Measurements from ENCODE around the gene APOM. TPM values are rescaled to one million over a fixed set of nuclear protein-coding genes. Genes with fewer than 3 reads are reported as not detected.

APOM gene
- total RNA-seq (2014; rRNA removed; shearing (Covaris generic)): 2.4 and 2.8 TPM in 2 replicates
- 1.6 and 3.0 TPM in 2 replicates for polyA plus RNA-seq (2014; cell fraction: nucleus; rRNA removed)

- DNase-seq (ENCODE audit: extremely low read depth, low read depth): no peak
Observed at GRCh38 chr6:31655349-31656237, at the start of gene APOM. TSS of gene APOM (plus strand) at chr6:31655894. CDS start at chr6:31655967, 73 bp downstream.

DNA sequence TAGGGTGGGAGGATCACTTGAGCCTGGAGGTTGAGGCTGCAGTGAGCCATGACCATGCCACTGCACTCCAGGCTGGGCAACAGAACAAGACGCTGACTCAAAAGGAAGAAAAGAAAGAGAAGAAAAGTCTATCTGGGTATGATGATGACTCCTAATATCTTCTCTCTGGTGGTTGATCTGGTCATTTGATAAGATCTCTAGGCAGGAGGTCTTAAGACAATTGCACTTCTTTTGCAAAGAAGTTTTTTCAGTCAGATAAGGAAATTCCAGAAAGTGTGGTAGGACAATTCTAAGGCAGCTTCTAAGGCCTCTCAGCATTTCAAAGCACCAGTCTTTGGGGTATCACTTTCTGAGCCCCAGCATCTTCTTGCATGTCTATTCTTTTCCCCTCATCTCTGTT, 48.4 kb upstream of the APOM start:
- no peak for DNase-seq (ENCODE audit: extremely low read depth, low read depth)

GRCh38 chr6:31609519-31610406, 45.9 kb upstream of the APOM start:
- DNase-seq (ENCODE audit: extremely low read depth, low read depth): no peak

- DNase-seq (ENCODE audit: extremely low read depth, low read depth): no peak
Observed at GRCh38 chr6:31610968-31611367, 44.7 kb upstream of the APOM start.

DNA sequence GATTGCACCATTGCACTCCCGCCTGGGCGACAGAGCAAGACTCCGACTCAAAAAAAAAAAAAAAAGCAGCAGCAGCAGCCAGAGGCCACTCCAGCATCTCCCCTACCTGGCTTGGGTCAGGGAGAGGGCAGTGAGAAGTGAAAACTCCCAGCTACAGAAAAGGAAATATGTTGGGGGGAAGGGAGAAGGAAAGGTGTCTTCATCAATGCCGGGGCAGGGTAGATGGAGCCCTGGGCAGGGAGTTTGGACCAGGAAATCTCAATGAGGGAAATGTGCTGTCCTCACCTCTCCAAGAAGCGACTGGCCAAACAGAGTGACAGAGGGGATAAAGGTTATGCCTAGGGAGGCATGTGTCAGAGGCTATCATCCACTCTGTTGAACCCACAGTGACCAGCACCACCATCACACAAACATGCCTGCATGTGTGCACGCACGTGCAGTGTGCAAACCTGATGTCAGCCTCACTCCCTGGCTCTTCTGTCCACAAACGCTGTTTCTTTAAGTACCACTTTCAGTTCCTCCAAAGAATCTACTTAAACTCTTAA, 41.5 kb upstream of the APOM start:
- no peak for DNase-seq (ENCODE audit: extremely low read depth, low read depth)

DNA sequence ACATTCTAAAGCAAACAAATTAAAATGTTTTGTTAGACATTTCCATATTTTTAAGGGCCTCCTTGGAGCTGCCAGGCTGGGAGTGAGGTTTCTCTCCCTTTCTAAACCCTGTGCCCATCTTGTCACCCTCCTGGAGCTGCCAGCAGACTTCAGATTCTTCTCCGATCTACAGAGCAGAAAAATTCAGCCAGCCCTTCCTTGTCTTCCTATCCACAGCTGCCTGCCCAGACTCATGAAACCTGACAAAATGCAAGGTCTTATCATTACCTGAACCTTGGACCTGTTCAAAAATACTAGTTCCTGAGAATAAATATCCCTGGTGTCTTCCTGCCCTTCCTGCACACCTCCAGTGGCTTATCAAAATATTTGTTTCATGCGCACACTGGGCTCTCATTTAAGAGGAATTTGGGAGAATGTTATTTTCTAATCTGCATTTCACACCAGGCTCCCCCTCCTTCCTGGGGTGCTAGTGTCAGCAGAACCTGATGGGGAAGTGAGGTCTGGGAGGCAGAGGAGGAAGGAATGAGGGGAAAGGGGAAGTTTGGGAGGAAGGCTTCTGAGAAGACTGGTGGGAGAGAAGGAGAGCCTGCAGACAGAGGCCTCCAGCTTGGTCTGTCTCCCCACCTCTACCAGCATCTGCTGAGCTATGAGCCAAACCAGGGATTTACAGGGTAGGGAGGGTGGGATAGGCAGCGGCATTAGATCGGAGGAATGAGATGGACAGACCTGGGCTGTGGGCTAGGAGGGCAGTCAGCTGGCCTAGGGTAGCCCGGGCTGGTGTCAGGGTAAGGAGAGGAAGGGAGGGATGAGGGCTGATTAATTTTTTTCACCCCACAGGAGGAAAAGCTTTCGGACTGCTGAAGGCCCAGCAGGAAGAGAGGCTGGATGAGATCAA, 40.8 kb upstream of the APOM start, which contains the start of gene AIF1:
AIF1 (plus strand) TSS at position 551 of the 895 bp plus-strand sequence; CDS start at position 647, 96 bp downstream.
- no peak for DNase-seq (ENCODE audit: extremely low read depth, low read depth)

DNA sequence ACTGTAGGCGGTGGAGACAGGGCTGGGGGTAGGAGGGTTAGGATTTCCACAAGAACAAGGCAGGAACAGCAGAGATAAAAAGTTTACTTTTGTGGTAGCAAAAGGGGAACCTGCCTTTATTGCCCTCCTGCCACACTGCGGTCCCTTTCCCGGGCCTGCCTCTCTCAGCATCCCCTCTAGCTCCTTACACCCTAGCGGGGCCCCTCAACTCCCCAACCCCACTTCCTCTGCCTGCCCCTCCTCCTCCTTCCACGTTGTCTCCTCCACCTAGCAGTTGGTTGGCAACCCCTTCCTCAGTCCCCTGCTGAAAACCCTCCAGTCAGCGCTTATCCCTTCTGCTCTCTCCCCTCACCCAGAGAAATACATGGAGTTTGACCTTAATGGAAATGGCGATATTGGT, 39.9 kb upstream of the APOM start:
- DNase-seq (ENCODE audit: extremely low read depth, low read depth): no peak

DNA sequence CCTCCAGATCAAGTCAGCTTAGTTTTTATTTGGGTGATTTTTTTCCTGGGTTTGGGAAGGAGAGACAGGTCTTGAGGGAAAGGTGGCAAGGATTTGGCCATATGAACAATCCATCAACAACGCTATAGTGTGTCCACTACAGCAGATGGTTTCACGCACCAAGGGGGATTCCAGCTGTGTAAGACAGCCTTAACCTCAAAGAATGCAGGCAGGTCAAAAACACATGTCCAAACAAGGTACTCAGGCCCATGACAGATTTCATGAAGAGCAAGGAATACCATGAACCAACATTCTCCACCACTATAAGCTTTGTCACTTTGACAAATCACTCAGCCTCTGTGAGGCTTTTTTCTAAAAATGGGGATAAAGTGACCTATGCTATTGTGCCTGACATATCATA, 38.7 kb upstream of the APOM start:
- no peak for DNase-seq (ENCODE audit: extremely low read depth, low read depth)

DNA sequence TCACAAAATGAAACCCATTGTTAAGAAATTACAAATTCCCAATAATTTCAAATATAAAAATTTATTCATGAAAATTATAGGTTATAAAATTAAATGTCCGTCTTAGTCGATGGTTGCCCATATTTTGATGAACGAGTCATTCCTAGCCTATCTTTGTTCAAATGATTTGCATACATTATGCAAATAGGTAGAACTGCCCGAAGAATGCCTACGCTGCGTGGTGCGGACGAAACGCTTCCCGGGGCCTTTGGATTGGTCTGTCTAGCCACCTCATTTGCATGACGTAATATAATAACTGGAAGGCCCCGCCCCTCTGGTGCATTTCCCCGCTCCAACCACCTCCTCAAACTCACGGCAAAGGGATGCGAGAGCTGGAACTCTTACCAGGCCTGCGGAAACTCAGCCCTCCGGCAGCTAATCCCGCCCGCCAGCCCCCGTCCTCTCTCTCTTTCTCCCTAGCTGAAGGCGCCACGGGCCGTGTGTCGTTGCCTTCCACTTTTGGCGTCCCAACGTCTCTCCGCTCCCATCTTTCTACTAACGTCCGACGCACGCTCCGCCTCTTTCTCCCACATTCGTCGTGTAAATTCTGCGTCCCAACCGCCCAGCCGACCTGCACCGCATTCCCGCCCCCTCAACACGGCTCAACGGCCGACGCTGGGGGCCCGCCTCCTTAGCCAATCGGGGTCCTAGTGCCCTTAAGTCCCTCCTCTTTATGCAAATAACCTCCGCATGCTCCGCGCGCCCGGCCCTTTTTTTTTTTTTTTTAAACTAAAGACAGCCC, 35.7 kb upstream of the APOM start:
- peak; percentile 96 for DNase-seq (ENCODE audit: extremely low read depth, low read depth)

GRCh38 chr6:31620586-31621319, 34.9 kb upstream of the APOM start, which contains the start of gene PRRC2A:
TSS of gene PRRC2A (plus strand) at chr6:31620715. CDS start at chr6:31622790, 2,075 bp downstream.
- no peak for DNase-seq (ENCODE audit: extremely low read depth, low read depth)

DNA sequence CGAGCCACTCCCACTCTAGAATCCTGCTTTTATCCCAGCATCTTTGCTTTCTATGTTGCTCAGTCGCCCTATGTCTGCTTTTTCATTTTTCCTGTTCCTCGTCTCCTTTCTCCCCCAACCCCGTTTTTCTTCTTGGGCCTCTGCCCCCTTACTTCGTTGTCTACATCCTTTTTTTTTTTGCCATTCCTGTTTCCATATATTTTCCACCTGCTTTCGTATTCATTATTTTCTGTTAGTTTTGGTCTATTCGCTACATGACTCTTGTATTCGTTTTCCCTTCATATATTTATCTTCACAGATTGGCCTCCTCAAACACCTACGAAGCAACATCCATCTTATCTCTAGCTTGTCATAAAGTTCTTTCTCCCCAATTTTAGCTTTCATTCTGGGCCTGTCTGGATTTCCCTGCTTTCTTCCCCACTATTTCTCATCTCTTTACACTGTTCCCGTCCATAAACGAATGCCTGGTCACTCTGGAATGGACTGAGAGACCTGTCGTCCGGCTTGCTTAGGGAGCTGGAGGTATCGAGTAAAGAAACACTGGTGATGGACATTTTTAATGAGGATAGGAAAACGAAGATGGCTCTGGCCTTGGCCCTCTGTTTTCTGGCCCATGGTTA, 34.3 kb upstream of the APOM start:
- DNase-seq (ENCODE audit: extremely low read depth, low read depth): no peak

DNA sequence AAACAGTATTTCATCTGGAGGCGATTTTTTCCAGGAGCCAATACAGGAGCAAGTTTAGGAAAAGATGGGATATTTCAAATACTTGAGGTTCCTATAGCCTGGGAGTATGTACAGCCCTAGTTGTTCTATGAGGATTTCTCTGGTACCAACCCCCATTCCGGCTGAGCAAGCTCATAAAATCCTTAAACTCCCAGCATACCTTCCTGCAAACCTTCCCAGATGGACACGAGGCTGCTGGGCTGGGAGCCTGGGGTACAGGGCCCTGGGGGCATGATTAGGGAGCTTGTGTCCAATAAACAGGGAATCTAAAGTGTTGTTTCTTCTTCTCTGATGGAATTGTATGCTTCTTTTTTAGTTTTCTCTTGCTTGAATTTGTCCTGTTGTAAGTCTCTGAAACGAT, 33.7 kb upstream of the APOM start:
- DNase-seq (ENCODE audit: extremely low read depth, low read depth): no peak

DNA sequence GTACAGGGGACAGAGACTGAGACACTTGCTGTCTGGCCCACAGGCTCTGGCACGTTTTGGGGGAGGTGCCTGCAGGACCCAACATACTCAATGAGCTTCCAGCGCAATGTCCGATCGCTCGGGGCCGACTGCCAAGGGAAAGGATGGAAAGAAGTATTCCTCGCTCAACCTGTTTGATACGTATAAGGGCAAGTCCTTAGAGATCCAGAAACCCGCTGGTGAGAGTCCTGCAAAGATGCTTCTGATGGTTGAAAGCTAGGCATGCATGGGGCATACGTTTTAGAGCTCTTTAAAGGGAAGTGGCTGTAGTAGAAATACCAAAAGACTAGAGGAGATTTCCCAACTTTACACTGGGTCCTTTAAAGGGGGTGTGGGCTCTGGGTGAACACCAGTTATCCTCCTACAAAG, 33.0 kb upstream of the APOM start:
- DNase-seq (ENCODE audit: extremely low read depth, low read depth): no peak

GRCh38 chr6:31624070-31624469, 31.6 kb upstream of the APOM start:
- no peak for DNase-seq (ENCODE audit: extremely low read depth, low read depth)

DNA sequence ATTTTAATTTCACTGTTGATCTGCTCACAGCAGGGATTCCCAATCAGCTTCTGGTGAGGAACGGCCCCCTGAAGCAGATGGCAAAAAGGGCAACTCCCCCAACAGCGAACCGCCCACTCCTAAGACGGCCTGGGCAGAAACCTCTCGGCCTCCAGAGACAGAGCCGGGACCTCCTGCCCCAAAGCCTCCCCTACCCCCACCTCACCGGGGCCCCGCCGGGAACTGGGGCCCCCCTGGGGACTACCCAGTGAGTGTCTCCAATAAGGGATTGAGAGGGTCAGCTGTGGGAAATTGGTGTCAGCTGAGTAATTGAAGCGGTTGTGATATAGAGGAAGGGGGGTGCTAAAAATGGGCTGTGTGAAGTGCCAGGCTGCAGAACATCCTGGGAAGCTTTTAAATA, 28.7 kb upstream of the APOM start:
- DNase-seq (ENCODE audit: extremely low read depth, low read depth): no peak

GRCh38 chr6:31627690-31628287, 27.9 kb upstream of the APOM start:
- no peak for DNase-seq (ENCODE audit: extremely low read depth, low read depth)

- DNase-seq (ENCODE audit: extremely low read depth, low read depth): no peak
Observed at GRCh38 chr6:31629014-31629413, 26.7 kb upstream of the APOM start.

Data from NCI-H460 (cell line).